GM19452 (cell line): ENCODE measurements around the gene ADCY5.

Experiments used
- ATAC-seq: cut with Tn5 transposase; IDR thresholded peaks from one replicate; pipeline ENCODE4 v1.9.1; 2021; ENCODE audit not compliant: unreplicated experiment

Gene ADCY5

GRCh38 chr3:123292321-123293310 is 156.3 kb downstream of the ADCY5 start:
- no peak for ATAC-seq

- ATAC-seq: no peak
These were observed 157.5 kb downstream of the ADCY5 start for GRCh38 chr3:123291404-123291803.

- no peak for ATAC-seq
These were observed 157.9 kb downstream of the ADCY5 start for GRCh38 chr3:123290962-123291361.

DNA sequence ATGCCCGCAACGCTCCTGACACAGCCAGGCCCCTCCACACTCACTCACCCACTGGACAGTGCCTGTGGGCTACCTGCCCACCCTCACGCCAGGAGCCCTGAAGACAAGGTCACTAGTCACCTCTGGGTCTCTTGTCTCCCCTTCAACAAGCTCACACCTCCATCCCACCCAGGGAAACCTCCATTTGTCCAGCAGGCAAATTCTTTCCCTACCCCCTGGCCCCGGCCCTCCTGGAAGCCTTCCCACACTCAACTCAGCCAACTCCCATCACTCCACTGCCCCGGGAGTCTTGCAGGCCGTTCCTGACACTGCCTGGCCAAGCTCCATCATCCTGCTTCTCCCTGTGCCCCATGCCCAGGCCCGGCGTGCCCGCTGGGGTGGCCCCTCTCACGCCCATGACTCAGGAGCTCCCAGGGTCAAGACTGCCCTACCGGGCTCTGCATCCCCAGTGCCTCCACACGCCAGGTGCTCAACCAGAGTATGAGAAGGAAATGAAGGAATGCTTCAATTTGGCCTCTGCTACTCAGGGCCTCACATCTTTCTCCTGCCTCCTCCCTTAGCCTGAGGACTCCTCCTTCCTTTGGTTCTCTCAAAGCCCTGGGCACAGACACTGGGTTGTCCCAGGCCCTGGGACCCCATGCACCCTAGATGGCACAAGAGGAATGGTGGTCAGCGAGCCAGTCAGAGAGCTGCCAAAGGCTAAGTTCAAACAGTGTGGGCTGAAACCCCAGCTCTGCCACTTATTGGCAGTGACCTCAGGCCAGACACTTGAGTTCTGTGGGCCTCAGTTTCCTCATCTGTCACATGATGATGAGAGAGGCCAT is 158.6 kb downstream of the ADCY5 start:
- no peak for ATAC-seq

- ATAC-seq: no peak
These were observed 159.3 kb downstream of the ADCY5 start for GRCh38 chr3:123289391-123290106.

GRCh38 chr3:123287962-123288302 is 161.0 kb downstream of the ADCY5 start:
- no peak for ATAC-seq

DNA sequence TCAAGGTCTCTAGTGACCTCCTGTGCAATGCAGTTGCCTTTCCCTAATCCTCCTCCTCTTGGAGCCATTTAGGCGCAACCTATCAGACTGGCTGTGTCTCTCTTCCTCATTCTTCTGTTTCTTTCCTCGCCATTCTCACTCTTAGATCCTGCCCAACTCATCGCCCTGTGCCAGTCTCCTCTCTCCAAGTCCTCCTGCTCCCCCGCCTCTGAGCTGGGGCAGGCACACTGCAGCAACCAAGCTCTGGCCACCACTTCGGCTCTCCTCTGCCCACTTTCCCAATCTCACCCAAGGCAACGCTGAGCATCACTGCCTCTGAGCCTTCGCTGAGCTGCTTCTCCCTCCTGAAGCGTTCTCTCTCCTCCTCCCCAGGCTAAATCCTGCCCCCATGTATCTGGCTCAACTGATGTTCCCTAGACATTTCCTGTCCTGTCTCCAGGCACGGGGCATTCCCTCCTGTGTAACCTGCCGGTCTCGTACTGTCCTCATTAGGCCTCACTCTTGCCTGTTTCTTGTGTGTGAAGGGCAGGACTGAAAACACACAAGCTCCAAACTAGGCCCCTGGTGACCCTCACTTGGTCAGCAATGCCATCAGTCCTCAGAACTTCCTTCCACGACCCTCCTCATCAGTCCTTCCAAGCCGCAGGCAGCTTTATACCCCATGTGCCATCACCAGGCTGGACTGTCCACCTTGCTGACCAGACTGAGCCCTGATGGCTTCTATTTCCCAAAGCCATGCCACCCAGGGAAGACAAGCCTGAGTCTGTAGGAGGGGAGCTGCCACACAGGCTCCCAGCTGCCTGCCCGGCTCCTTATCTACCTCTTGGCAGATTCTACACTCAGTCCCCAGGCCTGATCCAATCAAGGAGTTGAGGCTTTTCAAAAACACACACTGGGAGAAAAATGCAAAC is 161.6 kb downstream of the ADCY5 start:
- no peak for ATAC-seq

DNA sequence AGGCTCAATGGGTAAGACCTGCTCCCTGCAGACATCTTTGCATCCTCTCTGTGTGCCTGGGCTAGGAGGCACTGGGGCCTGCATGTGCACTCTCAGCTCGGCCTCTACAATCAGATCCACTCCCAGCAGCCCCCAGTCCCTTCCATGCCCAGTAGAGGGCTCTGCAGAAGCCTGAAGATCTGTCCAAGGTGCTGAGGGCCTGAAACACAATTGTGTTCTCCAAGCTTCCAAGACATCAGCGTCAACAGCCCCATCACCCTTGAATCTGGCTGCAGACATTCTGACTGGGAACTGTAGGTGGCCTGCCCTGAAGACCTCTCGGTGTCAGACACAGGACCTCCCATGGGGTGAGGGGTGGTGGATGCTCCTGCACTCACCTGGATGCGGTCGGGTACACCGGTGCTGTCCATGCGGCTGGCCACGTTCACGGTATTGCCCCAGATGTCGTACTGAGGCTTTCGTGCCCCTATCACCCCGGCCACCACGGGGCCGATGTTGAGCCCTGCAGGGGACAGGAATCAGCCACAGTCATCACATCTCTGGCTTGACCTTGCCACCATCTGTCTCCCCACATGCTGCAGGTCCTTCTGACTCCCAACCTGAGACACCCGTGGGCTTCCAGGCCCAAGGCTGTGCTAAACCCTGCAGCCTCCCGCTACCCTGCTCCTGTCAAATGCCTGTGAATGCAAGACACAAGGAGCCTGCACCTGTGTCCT is 162.4 kb downstream of the ADCY5 start:
- ATAC-seq: no peak

DNA sequence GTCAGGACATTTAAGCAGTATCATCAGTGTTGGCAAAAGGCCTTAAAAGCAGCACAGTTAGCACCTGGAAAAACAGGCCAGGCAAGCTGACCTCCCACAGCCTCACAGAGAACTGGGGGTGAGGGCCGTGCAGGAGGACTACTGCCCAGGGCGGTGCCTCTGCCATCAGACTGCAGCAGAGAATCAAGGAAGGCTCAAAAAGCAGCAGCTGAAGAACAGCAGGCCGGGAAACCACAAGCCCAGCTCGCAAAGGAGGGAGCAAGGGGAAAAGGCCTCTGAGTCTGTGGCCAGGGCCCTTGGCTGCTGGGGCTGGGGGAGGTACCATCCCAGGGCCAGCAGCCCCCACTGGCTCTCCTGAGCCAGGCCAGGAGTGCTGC is 163.0 kb downstream of the ADCY5 start:
- no peak for ATAC-seq

- ATAC-seq: no peak
These were observed 163.4 kb downstream of the ADCY5 start for GRCh38 chr3:123285479-123285878.

- no peak for ATAC-seq
These were observed 163.8 kb downstream of the ADCY5 start for GRCh38 chr3:123285066-123285465.

- no peak for ATAC-seq
These were observed 164.4 kb downstream of the ADCY5 start for GRCh38 chr3:123284399-123285010.

- ATAC-seq: no peak
These were observed 165.1 kb downstream of the ADCY5 start for GRCh38 chr3:123283657-123284398.

- no peak for ATAC-seq
These were observed 165.8 kb downstream of the ADCY5 start for GRCh38 chr3:123283074-123283473.

DNA sequence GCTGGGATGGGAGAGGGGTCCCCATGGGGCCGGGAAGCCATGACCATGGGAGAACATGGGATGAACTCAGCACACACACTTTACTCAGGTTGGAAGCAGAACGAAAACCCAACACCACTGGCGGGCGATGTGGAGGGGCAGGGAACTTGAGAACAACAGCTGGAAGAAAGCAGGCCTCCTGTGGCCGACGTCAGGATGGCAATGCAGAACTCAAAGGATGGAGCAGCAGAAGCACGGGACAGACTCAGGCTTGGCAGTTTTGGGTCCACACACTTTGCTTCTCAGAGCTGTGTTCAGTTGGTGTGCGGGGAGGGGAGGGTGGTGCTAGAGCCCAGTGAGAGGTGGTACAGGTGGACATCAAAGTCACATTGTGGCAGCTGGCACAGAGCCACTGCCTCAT is 166.4 kb downstream of the ADCY5 start:
- ATAC-seq: no peak

DNA sequence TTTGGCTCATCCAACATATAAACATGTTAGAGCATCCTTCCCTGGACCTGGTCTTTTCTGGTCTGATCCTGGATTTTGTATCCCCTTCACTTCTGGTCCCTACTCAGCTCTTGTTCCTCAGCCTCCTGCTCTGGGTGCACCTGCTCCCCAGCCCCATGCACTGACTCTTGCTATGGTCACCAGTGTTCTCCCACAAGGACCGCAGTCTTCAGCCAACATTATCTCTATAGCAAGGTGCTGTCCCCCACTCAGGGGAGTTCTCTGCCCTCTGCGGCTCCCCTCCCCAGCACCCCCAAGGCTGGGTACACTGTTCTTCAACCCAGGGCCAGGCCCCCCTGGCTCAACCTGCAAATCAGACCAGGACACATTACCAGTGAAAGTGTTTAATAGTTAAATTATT is 167.0 kb downstream of the ADCY5 start:
- no peak for ATAC-seq

- no peak for ATAC-seq
These were observed 167.5 kb downstream of the ADCY5 start for GRCh38 chr3:123281406-123281805.

DNA sequence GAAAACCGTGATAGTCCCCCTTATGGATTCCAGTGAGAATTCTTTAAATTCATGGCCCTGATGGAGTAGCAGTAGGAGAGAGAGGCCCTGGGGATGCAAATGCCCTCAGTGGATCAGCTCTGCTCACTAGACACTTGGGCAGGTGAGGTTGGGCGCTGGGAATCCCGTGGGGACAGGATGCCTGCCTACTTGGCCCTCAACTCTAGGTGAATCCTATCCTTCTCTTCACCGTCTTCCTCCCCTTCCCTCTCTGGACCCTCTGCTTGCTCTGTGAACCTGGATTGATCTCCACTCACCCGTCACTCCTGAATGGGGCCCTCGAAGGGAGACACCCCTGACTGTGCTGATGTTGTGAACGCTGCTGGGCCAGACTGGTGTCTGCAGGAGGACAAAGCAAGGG is 169.8 kb downstream of the ADCY5 start:
- no peak for ATAC-seq

DNA sequence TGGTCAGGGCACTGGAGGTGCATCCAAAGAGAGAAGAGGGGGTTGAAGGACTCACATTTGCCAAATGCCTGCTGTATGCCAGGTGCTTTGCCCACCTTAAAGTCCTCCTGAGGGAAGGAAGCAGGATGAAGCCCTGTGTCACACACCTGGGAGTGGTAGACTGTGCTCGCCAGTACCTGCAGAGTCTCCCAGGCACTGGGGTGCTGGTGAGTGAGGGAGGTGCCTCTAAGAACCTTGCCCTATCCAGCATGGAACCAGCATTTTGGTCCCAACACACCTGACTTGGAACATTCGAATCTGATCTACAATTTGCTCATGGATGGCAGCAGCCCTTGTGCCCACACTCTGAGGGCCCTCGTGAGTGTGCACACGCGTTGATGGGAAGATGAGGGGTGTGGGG is 170.4 kb downstream of the ADCY5 start:
- no peak for ATAC-seq
